Measurements from ENCODE around the gene ATAD3B. TPM values are rescaled to one million over a fixed set of nuclear protein-coding genes. Genes with fewer than 3 reads are reported as not detected.

Gene ATAD3B
- total RNA-seq, 4 donors from 2014 or later: 15.6 to 269 (median 39.2) TPM

DNA sequence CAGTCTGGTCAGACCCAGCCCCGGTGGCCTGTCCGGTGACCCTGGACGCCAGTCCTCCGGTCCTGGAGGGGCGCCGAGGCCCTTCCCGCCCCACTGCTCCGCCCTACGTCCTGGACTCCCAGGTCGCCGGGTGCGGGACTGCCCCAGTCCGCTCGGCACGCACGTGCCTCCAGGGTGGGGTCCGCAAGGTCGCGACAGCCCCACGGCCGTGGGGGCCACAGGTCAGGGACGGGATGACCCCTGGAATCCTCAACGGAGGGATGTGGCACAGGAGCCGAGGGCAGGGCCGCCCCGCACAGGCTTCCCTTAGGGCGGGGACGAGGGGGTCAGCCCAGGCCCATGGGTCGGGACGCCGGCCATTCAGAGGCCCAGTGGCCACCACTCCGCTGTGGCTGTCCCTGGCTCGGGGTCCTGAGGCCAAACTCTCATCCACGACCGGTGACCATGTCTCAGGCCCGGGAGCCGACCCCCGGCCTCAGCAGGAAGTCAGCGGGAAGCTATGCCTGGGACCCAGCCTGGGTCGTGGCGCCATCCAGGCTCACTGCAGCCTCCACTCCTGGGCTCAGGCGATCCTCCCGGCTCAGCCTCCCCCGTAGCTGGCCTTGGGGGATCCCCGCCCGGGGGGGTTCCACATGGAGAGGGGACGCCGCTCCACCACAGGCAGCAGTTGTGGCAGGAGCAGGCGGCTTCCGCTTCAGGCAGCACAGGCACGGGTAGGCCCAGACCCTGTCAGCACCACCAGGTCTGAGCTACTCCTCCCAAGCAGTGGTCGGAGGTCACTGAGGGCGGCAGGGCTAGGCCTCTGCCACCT lies 69.5 kb downstream of the ATAD3B start:
- peaks cover 5 to 19% (median 12%) of the 10 kb centered on the region in 4 donors for H3K4me1 ChIP-seq
- peak overlapping the region; percentile 37 to 86 (median 64) for H3K27ac ChIP-seq
- 86% methylated on average over 33 of the region's 53 CpGs; no CpG with 5 or more reads in 1 of the 2 donors for WGBS, 2 donors (ENCODE audit: low coverage in 1 of 2)
- intact Hi-C loops (cut with DNase I; ENCODE audit: low total_unique reads) (no loop called here), in situ Hi-C loops (cut with MboI; ENCODE audit: low pct_ligation_motif_present in 1 of 4, low pct_unique_long_range_greater_than_20kb in 1 of 4, low sequenced_read_pairs in 3 of 4) (no loop called here)
- no peak for TF ChIP-seq POLR2A (IDR thresholded peaks at IDR 0.05)
- TF ChIP-seq EP300 (IDR thresholded peaks at IDR 0.05; ENCODE audit: low read depth): no peak
- TF ChIP-seq, protein P1, sequence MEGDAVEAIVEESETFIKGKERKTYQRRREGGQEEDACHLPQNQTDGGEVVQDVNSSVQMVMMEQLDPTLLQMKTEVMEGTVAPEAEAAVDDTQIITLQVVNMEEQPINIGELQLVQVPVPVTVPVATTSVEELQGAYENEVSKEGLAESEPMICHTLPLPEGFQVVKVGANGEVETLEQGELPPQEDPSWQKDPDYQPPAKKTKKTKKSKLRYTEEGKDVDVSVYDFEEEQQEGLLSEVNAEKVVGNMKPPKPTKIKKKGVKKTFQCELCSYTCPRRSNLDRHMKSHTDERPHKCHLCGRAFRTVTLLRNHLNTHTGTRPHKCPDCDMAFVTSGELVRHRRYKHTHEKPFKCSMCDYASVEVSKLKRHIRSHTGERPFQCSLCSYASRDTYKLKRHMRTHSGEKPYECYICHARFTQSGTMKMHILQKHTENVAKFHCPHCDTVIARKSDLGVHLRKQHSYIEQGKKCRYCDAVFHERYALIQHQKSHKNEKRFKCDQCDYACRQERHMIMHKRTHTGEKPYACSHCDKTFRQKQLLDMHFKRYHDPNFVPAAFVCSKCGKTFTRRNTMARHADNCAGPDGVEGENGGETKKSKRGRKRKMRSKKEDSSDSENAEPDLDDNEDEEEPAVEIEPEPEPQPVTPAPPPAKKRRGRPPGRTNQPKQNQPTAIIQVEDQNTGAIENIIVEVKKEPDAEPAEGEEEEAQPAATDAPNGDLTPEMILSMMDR (IDR thresholded peaks at IDR 0.05): no peak
- no peak for TF ChIP-seq POLR2AphosphoS5 (IDR thresholded peaks at IDR 0.05)
- H3K36me3 ChIP-seq: no peaks in the 10 kb centered on the region
- peak overlapping the region; percentile 45 to 61 (median 50) for H3K4me3 ChIP-seq
- peaks cover 9% of the 10 kb centered on the region for H3K27me3 ChIP-seq
- H3K9me3 ChIP-seq: no peaks in the 10 kb centered on the region
- DNase-seq: no peak

GRCh38 chr1:1541956-1542765 lies 70.6 kb downstream of the ATAD3B start:
- DNase-seq: no peak
- H3K9me3 ChIP-seq: no peaks in the 10 kb centered on the region
- no peak overlapping the region for H3K4me3 ChIP-seq
- intact Hi-C loops (cut with DNase I; ENCODE audit: low total_unique reads) (no loop called here), in situ Hi-C loops (cut with MboI; ENCODE audit: low pct_ligation_motif_present in 1 of 4, low pct_unique_long_range_greater_than_20kb in 1 of 4, low sequenced_read_pairs in 3 of 4) (no loop called here)
- H3K4me1 ChIP-seq: peaks cover 5 to 19% (median 12%) of the 10 kb centered on the region in 4 donors
- 87 to 89% methylated on average over 11 to 33 of the region's 37 CpGs for WGBS, 2 donors (ENCODE audit: low coverage in 1 of 2)
- H3K27me3 ChIP-seq: peaks cover 9% of the 10 kb centered on the region
- TF ChIP-seq POLR2A (IDR thresholded peaks at IDR 0.05) (no peak), EP300 (IDR thresholded peaks at IDR 0.05; ENCODE audit: low read depth) (no peak), POLR2AphosphoS5 (IDR thresholded peaks at IDR 0.05) (no peak)
- TF ChIP-seq, protein P1 (IDR thresholded peaks at IDR 0.05): no peak
- no peaks in the 10 kb centered on the region for H3K36me3 ChIP-seq
- H3K27ac ChIP-seq: no peak overlapping the region

- DNase-seq: peak; percentile 21
- 86 to 90% methylated on average over 2 to 42 of the region's 45 CpGs for WGBS, 2 donors (ENCODE audit: low coverage in 1 of 2)
- H3K4me1 ChIP-seq: peaks cover 5 to 19% (median 12%) of the 10 kb centered on the region in 4 donors
- peaks cover 9% of the 10 kb centered on the region for H3K27me3 ChIP-seq
- in situ Hi-C loops (cut with MboI; ENCODE audit: low pct_ligation_motif_present in 1 of 4, low pct_unique_long_range_greater_than_20kb in 1 of 4, low sequenced_read_pairs in 3 of 4) (no loop called here), intact Hi-C loops (cut with DNase I; ENCODE audit: low total_unique reads) (no loop called here)
- no peak for TF ChIP-seq EP300 (IDR thresholded peaks at IDR 0.05; ENCODE audit: low read depth)
- no peak for TF ChIP-seq POLR2A (IDR thresholded peaks at IDR 0.05)
- no peak for TF ChIP-seq POLR2AphosphoS5 (IDR thresholded peaks at IDR 0.05)
- TF ChIP-seq, protein P1 (IDR thresholded peaks at IDR 0.05): no peak
- no peaks in the 10 kb centered on the region for H3K9me3 ChIP-seq
- no peak overlapping the region for H3K4me3 ChIP-seq
- no peak overlapping the region for H3K27ac ChIP-seq
- no peaks in the 10 kb centered on the region for H3K36me3 ChIP-seq
Observed at GRCh38 chr1:1542766-1543705, 71.5 kb downstream of the ATAD3B start.

Data from transverse colon (tissue), 4 donors.